ENCODE measurements around the gene CCDC187. TPM values are rescaled to one million over a fixed set of nuclear protein-coding genes. Genes with fewer than 3 reads are reported as not detected.

Gene CCDC187
- total and polyA plus RNA-seq, 2 of the 8 experiments (the other 6 are each of a cell fraction or from before 2014, with no cell fraction given) = 0.02 TPM; not detected in 1

DNA sequence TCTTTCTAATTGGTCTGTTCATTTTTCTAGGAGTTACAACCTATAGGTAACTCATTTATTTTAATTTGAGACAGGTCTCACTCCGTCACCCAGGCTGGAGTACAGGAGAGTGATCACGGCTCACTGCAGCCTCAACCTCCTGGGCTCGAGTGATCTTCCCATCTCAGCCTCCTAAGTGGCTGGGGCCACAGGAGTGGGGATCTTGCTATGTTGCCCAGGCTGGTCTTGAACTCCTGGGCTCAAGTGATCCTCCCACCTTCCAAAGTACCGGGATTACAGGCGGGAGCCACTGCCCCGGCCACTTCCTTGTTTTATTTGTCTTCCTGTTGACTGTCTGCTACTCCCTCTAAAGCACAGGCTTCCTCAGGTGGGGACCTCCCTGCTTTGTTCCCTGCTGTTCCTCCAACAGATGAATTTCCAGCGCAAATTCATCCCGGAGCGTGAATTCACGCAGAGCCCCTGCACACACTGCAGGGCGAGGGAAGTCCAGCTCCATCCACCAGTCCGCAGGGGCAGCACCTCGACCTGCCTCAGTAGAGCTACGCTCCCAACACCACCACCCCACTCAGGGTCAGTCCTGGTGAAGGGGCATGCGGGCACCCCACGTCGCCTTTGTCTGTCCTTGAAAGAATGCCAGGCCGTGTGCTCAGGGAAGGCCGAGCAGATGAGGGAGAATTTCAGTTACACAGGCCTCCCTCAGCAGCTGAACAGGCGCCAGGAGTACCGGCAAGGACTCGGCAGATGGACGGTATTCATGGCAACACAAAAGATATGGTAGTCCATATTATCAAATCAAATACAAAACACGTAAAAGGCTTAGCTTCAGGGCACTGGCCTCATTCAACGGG, 64.5 kb downstream of the CCDC187 start:
- FAIRE-seq = no peak
- peaks cover 0 to 14% (median 4%) of the 10 kb centered on the region in 4 experiments; a peak in 4 of 8 replicates for H3K36me3 ChIP-seq (ENCODE audit: control insufficient read depth in 2 of 4, insufficient read depth in 4 of 4, low read length in 3 of 4)
- ChIA-PET POLR2A (ENCODE audit: partially characterized antibody) (interaction anchor here (1.0 to 1.2 kb wide), 2 partner anchors 24 to 25 kb away, joined by 3 read pairs; no protein-coding TSS in a partner anchor), CTCF (ENCODE audit: partially characterized antibody) (interaction anchor here (0.8 to 2.6 kb wide), 3 partner anchors 13 to 117 kb away, joined by 4 to 10 read pairs (median 5); no protein-coding TSS in a partner anchor)
- no peak overlapping the region for H3K9ac ChIP-seq (replicated peaks in 1 of 4; ENCODE audit: extremely low read depth in 1 of 4, low read depth in 3 of 4, low read length in 3 of 4)
- H2BK15ac ChIP-seq (ENCODE audit: low read length) = no peak overlapping the region
- no peak overlapping the region for H3K4me3 ChIP-seq (ENCODE audit: extremely low read depth in 1 of 4, insufficient read depth in 2 of 4, low read depth in 3 of 4, low read length in 4 of 4)
- no peak overlapping the region for H4K8ac ChIP-seq (ENCODE audit: extremely low read depth, insufficient read depth, low read length)
- H2AFZ ChIP-seq (ENCODE audit: low read length) = no peak overlapping the region
- peaks cover under 1 to 10% (median 7%) of the 10 kb centered on the region in 4 experiments; a peak in 6 of 7 replicates for H3K4me1 ChIP-seq (replicated peaks in 1 of 4; ENCODE audit: control insufficient read depth in 3 of 4, insufficient read depth in 4 of 4, low read length in 3 of 4)
- 92% methylated on average over 25 of the region's 25 CpGs; no CpG with 5 or more reads in 1 of the 2 experiments for WGBS, 2 experiments (ENCODE audit: extremely low coverage in 1 of 2, insufficient coverage in 1 of 2, insufficient read length in 1 of 2, insufficient replicate concordance in 2 of 2, low coverage in 1 of 2, low lambda C conversion rate in 2 of 2, missing lambda C conversion rate in 1 of 2)
- H4K20me1 ChIP-seq (replicated peaks in 1 of 2; ENCODE audit: control insufficient read depth in 1 of 2, insufficient read depth in 2 of 2, low read length in 2 of 2) = peaks cover 25 to 35% of the 10 kb centered on the region in 2 experiments
- no peak overlapping the region for H3K18ac ChIP-seq (ENCODE audit: extremely low read depth, low read length)
- no peak overlapping the region for H2BK12ac ChIP-seq (ENCODE audit: low read depth, low read length)
- peaks cover 36% of the 10 kb centered on the region for H3K79me1 ChIP-seq (ENCODE audit: low read depth, low read length)
- no peak overlapping the region; the same call in 1 of the 2 replicates for H2BK5ac ChIP-seq (ENCODE audit: low read depth, low read length)
- H3K9me3 ChIP-seq (ENCODE audit: insufficient read depth in 2 of 2, low read depth in 1 of 2, low read length in 1 of 2) = no peaks in the 10 kb centered on the region
- H3K79me2 ChIP-seq (ENCODE audit: control insufficient read depth in 1 of 2, insufficient read depth in 2 of 2, low read length in 2 of 2) = peaks cover 15 to 85% of the 10 kb centered on the region in 2 experiments
- H3K56ac ChIP-seq (replicated peaks; ENCODE audit: insufficient read length, low read depth, low read length) = no peak overlapping the region
- no peak overlapping the region for H4K5ac ChIP-seq (ENCODE audit: insufficient read length, low read depth, low read length)
- no peak overlapping the region for H3K27ac ChIP-seq (ENCODE audit: low read depth, low read length)
- no peak overlapping the region for H3K23ac ChIP-seq (ENCODE audit: insufficient read length)
- H3K4me2 ChIP-seq (ENCODE audit: insufficient read depth in 1 of 2, low read depth in 2 of 2, low read length in 2 of 2) = no peak overlapping the region
- H4K91ac ChIP-seq (replicated peaks; ENCODE audit: insufficient read length, low read length) = no peak overlapping the region
- no peak overlapping the region for H2BK20ac ChIP-seq (ENCODE audit: low read length)
- no peak overlapping the region for H2BK120ac ChIP-seq (replicated peaks; ENCODE audit: low read depth, low read length)
- no peaks in the 10 kb centered on the region for H3K27me3 ChIP-seq (replicated peaks in 1 of 4; ENCODE audit: control insufficient read depth in 3 of 4, extremely low read depth in 1 of 4, insufficient read depth in 3 of 4, low read length in 3 of 4)
- no peak overlapping the region for H3K4ac ChIP-seq (replicated peaks; ENCODE audit: insufficient read length, low read depth, low read length)
- H2AK5ac ChIP-seq (ENCODE audit: low read depth, low read length) = no peak overlapping the region
- no peak overlapping the region for H3K14ac ChIP-seq (ENCODE audit: insufficient read length)
- no peak for DNase-seq (ENCODE audit: low read depth in 1 of 2, low spot score in 2 of 2)
- H3K23me2 ChIP-seq (ENCODE audit: low read depth, low read length) = no peaks in the 10 kb centered on the region
- no peak for TF ChIP-seq GTF2F1 (IDR thresholded peaks at IDR 0.05; ENCODE audit: borderline replicate concordance, low read depth, low read length)
- TF ChIP-seq JUN (IDR thresholded peaks at IDR 0.05; ENCODE audit: low read depth, low read length) = no peak
- TF ChIP-seq SUZ12 (IDR thresholded peaks at IDR 0.05; ENCODE audit: low read length) = no peak
- no peak for TF ChIP-seq TBP (IDR thresholded peaks at IDR 0.05; ENCODE audit: low read depth, low read length)
- TF ChIP-seq RNF2 (IDR thresholded peaks at IDR 0.05; ENCODE audit: borderline replicate concordance, low read depth, low read length, missing control alignments, poor library complexity, severe bottlenecking) = no peak
- TF ChIP-seq SP1 (IDR thresholded peaks at IDR 0.05; ENCODE audit: low read depth, low read length) = no peak
- TF ChIP-seq EZH2 (IDR thresholded peaks at IDR 0.05; ENCODE audit: low read depth, low read length, severe bottlenecking) = no peak
- TF ChIP-seq BRCA1 (IDR thresholded peaks at IDR 0.05; ENCODE audit: low read depth, low read length) = no peak
- TF ChIP-seq, protein P1, sequence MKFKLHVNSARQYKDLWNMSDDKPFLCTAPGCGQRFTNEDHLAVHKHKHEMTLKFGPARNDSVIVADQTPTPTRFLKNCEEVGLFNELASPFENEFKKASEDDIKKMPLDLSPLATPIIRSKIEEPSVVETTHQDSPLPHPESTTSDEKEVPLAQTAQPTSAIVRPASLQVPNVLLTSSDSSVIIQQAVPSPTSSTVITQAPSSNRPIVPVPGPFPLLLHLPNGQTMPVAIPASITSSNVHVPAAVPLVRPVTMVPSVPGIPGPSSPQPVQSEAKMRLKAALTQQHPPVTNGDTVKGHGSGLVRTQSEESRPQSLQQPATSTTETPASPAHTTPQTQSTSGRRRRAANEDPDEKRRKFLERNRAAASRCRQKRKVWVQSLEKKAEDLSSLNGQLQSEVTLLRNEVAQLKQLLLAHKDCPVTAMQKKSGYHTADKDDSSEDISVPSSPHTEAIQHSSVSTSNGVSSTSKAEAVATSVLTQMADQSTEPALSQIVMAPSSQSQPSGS (IDR thresholded peaks at IDR 0.05; ENCODE audit: low read length) = no peak
